MCF 10A (cell line): Measurements from ENCODE around the gene STAB1. TPM values are rescaled to one million over a fixed set of nuclear protein-coding genes. Genes with fewer than 3 reads are reported as not detected.
A peak's percentile ranks its signal among the peaks of the same experiment; 100 is the strongest.

Experiments
- BruUV-seq: library from RNA; stranded (reverse); fragments of 400-500 nt; replicated peaks from 2 replicates; lab custom pipeline; 2021; lab: Mats Ljungman, UMichigan
- CTCF ChIA-PET: fragments of 300-600 bp; sonication (Branson Sonifier 250); formaldehyde crosslinking; extraction: SDS; loops from one replicate; lab custom pipeline; 2021; ENCODE audit warnings: antibody characterized with exemption, inconsistent platforms; lab: Yijun Ruan, JAX
- POLR2A ChIA-PET: fragments of 300-600, 350-650 bp; sonication (Branson Sonifier 250); formaldehyde crosslinking; extraction: SDS; loops from one replicate; lab custom pipeline; 2020; ENCODE audit warnings: antibody characterized with exemption, inconsistent platforms; lab: Yijun Ruan, JAX
- DNase-seq: peaks from one replicate; pipeline ENCODE4 v3.0.0-alpha.2; 2018; ENCODE audit not compliant: unreplicated experiment
- H3K27ac Mint-ChIP-seq: one replicate; pipeline ENCODE4 v1.8.0; 2022; ENCODE audit warnings: mild to moderate bottlenecking, low read depth, mixed read lengths; ENCODE audit not compliant: unreplicated experiment
- H3K27me3 Mint-ChIP-seq: one replicate; pipeline ENCODE4 v1.8.0; 2022; ENCODE audit warnings: mixed read lengths; ENCODE audit not compliant: insufficient read depth, unreplicated experiment
- H3K36me3 Mint-ChIP-seq: one replicate; pipeline ENCODE4 v1.8.0; 2022; ENCODE audit warnings: mild to moderate bottlenecking, moderate library complexity, mixed read lengths; ENCODE audit not compliant: insufficient read depth, unreplicated experiment
- H3K4me1 Mint-ChIP-seq: one replicate; pipeline ENCODE4 v1.8.0; 2022; ENCODE audit warnings: mixed read lengths; ENCODE audit not compliant: insufficient read depth, unreplicated experiment
- H3K4me3 Mint-ChIP-seq: one replicate; pipeline ENCODE4 v1.8.0; 2022; ENCODE audit warnings: mild to moderate bottlenecking, moderate library complexity, mixed read lengths; ENCODE audit not compliant: unreplicated experiment
- H3K9me3 Mint-ChIP-seq: one replicate; pipeline ENCODE4 v1.8.0; 2022; ENCODE audit warnings: mixed read lengths; ENCODE audit not compliant: unreplicated experiment
- CTCF ChIP-seq: fragments of 200-600 bp; IDR thresholded peaks from one replicate; pipeline ENCODE4 v1.8.0; 2022; ENCODE audit warnings: antibody characterized with exemption, mild to moderate bottlenecking; ENCODE audit not compliant: unreplicated experiment
- intact Hi-C: fragments of 100-400 bp; cut with micrococcal nuclease; formaldehyde crosslinking; loops from 2 replicates; pipeline ENCODE4 v1.14.1; 2022
- total RNA-seq: library from RNA; stranded (reverse); gene quantifications from 2 replicates; pipeline ENCODE4 v1.2.3, GENCODE V29; 2022

Gene STAB1
- total RNA-seq, 1 experiment from 2014 or later, result not detected

GRCh38 chr3:52532838-52533622, 37.9 kb downstream of the STAB1 start:
- H3K27me3 Mint-ChIP-seq, result no peaks in the 10 kb centered on the region
- BruUV-seq, result no TSS peak
- peak overlapping the region; percentile 72 for H3K4me3 Mint-ChIP-seq
- CTCF ChIA-PET, result no interaction called here
- no peaks in the 10 kb centered on the region for H3K9me3 Mint-ChIP-seq
- POLR2A ChIA-PET, result interaction anchor here (0.6 to 0.9 kb wide), 5 partner anchors 11 to 154 kb away, joined by 3 to 4 read pairs (median 3); no protein-coding TSS in a partner anchor
- peaks cover 13% of the 10 kb centered on the region for H3K4me1 Mint-ChIP-seq
- peaks cover 13% of the 10 kb centered on the region for H3K36me3 Mint-ChIP-seq
- peak overlapping the region; percentile 51 for H3K27ac Mint-ChIP-seq
- no peak for TF ChIP-seq CTCF
- DNase-seq, result peak; percentile 13
- intact Hi-C loops, result loop anchor here (10.0 kb wide), 1 partner anchor 58 kb away; no protein-coding TSS in a partner anchor

- intact Hi-C loops, result loop anchor here (10.0 kb wide), 1 partner anchor 59 kb away; no protein-coding TSS in a partner anchor
- H3K27ac Mint-ChIP-seq, result peak within 1 kb of the TSS; percentile 61
- H3K4me1 Mint-ChIP-seq, result peaks cover 19% of the 10 kb centered on the region
- TF ChIP-seq CTCF, result no peak
- ChIA-PET CTCF (no interaction called here), POLR2A (no interaction called here)
- H3K9me3 Mint-ChIP-seq, result no peaks in the 10 kb centered on the region
- BruUV-seq, result no TSS peak
- peak within 1 kb of the TSS; percentile 72 for H3K4me3 Mint-ChIP-seq
- H3K27me3 Mint-ChIP-seq, result no peaks in the 10 kb centered on the region
- peak; percentile 68 for DNase-seq
- H3K36me3 Mint-ChIP-seq, result peaks cover 14% of the 10 kb centered on the region
These were observed 38.6 kb downstream of the STAB1 start, which contains the start of gene NT5DC2 for GRCh38 chr3:52533623-52534280. Gene NT5DC2 (minus strand): TSS chr3:52533857. CDS start chr3:52533737, 120 bp downstream.

GRCh38 chr3:52534281-52535183, 39.4 kb downstream of the STAB1 start:
- no peak for DNase-seq
- Mint-ChIP-seq H3K9me3 (no peaks in the 10 kb centered on the region), H3K36me3 (peaks cover 22% of the 10 kb centered on the region), H3K4me1 (peaks cover 25% of the 10 kb centered on the region), H3K4me3 (peak overlapping the region; percentile 72), H3K27ac (peak overlapping the region; percentile 61), H3K27me3 (no peaks in the 10 kb centered on the region)
- ChIA-PET POLR2A (no interaction called here), CTCF (interaction anchor here (0.6 kb wide), 1 partner anchor 54 kb away, joined by 3 read pairs; no protein-coding TSS in a partner anchor)
- no TSS peak for BruUV-seq
- no peak for TF ChIP-seq CTCF
- intact Hi-C loops, result loop anchor here (10.0 kb wide), 1 partner anchor 60 kb away; no protein-coding TSS in a partner anchor
